ENCODE data around the gene KIF2C. TPM values are rescaled to one million over a fixed set of nuclear protein-coding genes. Genes with fewer than 3 reads are reported as not detected.

Gene KIF2C
- total and polyA plus RNA-seq, 2 of the 4 experiments (the other 2 are of a cell fraction): 31.6 to 45.0 TPM

DNA sequence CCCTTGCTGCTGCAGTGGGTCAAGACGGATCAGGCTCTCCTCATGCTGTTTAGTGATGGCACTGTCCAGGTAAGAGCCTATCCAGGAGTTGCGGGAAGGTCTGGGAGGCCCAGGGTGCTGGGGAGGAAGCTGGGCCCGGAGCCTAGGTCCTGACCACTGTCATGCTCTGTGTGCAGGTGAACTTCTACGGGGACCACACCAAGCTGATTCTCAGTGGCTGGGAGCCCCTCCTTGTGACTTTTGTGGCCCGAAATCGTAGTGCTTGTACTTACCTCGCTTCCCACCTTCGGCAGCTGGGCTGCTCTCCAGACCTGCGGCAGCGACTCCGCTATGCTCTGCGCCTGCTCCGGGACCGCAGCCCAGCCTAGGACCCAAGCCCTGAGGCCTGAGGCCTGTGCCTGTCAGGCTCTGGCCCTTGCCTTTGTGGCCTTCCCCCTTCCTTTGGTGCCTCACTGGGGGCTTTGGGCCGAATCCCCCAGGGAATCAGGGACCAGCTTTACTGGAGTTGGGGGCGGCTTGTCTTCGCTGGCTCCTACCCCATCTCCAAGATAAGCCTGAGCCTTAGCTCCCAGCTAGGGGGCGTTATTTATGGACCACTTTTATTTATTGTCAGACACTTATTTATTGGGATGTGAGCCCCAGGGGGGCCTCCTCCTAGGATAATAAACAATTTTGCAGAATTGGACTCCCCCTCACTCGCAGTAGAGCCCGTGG, 65.8 kb downstream of the KIF2C start:
- H2BK15ac ChIP-seq (ENCODE audit: low read depth, low read length): no peak overlapping the region
- 97% methylated on average over 14 of the region's 20 CpGs; no CpG with 5 or more reads in 1 of the 2 experiments for WGBS, 2 experiments (ENCODE audit: extremely low coverage in 2 of 2, insufficient read length in 1 of 2)
- no peak overlapping the region for H3K18ac ChIP-seq (ENCODE audit: low read depth, low read length)
- no peak overlapping the region for H2BK20ac ChIP-seq (ENCODE audit: low read depth, low read length)
- no peak for ATAC-seq (ENCODE audit: low read depth)
- H3K9me3 ChIP-seq (ENCODE audit: control insufficient read depth, insufficient read depth, low read length): no peaks in the 10 kb centered on the region
- no peak overlapping the region for H3K4me2 ChIP-seq (ENCODE audit: low read depth, low read length)
- H3K4me3 ChIP-seq (ENCODE audit: insufficient read depth, low read depth, low read length): no peak overlapping the region
- H2AK5ac ChIP-seq (ENCODE audit: low read depth, low read length): peak overlapping the region; percentile 14; the same call in 1 of the 2 replicates
- H2BK120ac ChIP-seq (ENCODE audit: low read depth, low read length): no peak overlapping the region
- H3K14ac ChIP-seq (replicated peaks; ENCODE audit: low read depth, low read length): no peak overlapping the region
- dilution Hi-C loops (cut with HindIII; ENCODE audit: low sequenced_read_pairs, unreplicated experiment) (no loop called here), intact Hi-C loops (cut with micrococcal nuclease) (loop anchor here (5.0 to 10.0 kb wide), 2 partner anchors 73 to 499 kb away; partner anchors contain the start of gene RNU5D-1), in situ Hi-C loops (cut with MboI; ENCODE audit: low sequenced_read_pairs) (no loop called here)
- peaks cover 37% of the 10 kb centered on the region for H3K36me3 ChIP-seq (ENCODE audit: control insufficient read depth, insufficient read depth, low read length)
- no peak overlapping the region; the same call in 1 of the 2 replicates for H3K27ac ChIP-seq (ENCODE audit: insufficient read depth, low read length)
- H3K9ac ChIP-seq (ENCODE audit: low read depth, low read length): no peak overlapping the region
- peaks cover 29% of the 10 kb centered on the region for H4K20me1 ChIP-seq (ENCODE audit: insufficient read depth, low read length)
- H3K23ac ChIP-seq (ENCODE audit: low read depth, low read length): no peak overlapping the region
- ChIA-PET CTCF (no interaction called here), POLR2A (ENCODE audit: unreplicated experiment) (interaction anchor here (1.0 kb wide), 1 partner anchor 14 kb away, joined by 3 read pairs; no protein-coding TSS in a partner anchor)
- no peak overlapping the region for H4K91ac ChIP-seq (ENCODE audit: insufficient read depth, low read depth, low read length)
- TF ChIP-seq POLR2A (IDR thresholded peaks at IDR 0.05; ENCODE audit: low read depth, low read length) (no peak; the same call in 1 of the 2 replicates), NFE2L2 (IDR thresholded peaks at IDR 0.05; ENCODE audit: low read depth, low read length) (no peak), CHD1 (IDR thresholded peaks at IDR 0.05; ENCODE audit: low read depth, low read length) (no peak), FOS (IDR thresholded peaks at IDR 0.05; ENCODE audit: low read depth, low read length) (no peak), RAD21 (IDR thresholded peaks at IDR 0.05; ENCODE audit: low read length) (no peak), RFX5 (IDR thresholded peaks at IDR 0.05; ENCODE audit: low read depth, low read length) (no peak), CEBPB (IDR thresholded peaks at IDR 0.05; ENCODE audit: low read depth, low read length) (no peak), MAZ (IDR thresholded peaks at IDR 0.05; ENCODE audit: borderline replicate concordance, low read depth, low read length) (no peak), SMC3 (IDR thresholded peaks at IDR 0.05; ENCODE audit: low read depth, low read length) (no peak), RCOR1 (IDR thresholded peaks at IDR 0.05; ENCODE audit: insufficient replicate concordance, low read length) (no peak)
- TF ChIP-seq, protein P1, sequence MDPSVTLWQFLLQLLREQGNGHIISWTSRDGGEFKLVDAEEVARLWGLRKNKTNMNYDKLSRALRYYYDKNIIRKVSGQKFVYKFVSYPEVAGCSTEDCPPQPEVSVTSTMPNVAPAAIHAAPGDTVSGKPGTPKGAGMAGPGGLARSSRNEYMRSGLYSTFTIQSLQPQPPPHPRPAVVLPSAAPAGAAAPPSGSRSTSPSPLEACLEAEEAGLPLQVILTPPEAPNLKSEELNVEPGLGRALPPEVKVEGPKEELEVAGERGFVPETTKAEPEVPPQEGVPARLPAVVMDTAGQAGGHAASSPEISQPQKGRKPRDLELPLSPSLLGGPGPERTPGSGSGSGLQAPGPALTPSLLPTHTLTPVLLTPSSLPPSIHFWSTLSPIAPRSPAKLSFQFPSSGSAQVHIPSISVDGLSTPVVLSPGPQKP (IDR thresholded peaks at IDR 0.05; ENCODE audit: borderline replicate concordance, low read depth, low read length): no peak
- TF ChIP-seq, protein P2, sequence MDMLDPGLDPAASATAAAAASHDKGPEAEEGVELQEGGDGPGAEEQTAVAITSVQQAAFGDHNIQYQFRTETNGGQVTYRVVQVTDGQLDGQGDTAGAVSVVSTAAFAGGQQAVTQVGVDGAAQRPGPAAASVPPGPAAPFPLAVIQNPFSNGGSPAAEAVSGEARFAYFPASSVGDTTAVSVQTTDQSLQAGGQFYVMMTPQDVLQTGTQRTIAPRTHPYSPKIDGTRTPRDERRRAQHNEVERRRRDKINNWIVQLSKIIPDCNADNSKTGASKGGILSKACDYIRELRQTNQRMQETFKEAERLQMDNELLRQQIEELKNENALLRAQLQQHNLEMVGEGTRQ (IDR thresholded peaks at IDR 0.05; ENCODE audit: low read depth, low read length): no peak
- TF ChIP-seq, protein P3, sequence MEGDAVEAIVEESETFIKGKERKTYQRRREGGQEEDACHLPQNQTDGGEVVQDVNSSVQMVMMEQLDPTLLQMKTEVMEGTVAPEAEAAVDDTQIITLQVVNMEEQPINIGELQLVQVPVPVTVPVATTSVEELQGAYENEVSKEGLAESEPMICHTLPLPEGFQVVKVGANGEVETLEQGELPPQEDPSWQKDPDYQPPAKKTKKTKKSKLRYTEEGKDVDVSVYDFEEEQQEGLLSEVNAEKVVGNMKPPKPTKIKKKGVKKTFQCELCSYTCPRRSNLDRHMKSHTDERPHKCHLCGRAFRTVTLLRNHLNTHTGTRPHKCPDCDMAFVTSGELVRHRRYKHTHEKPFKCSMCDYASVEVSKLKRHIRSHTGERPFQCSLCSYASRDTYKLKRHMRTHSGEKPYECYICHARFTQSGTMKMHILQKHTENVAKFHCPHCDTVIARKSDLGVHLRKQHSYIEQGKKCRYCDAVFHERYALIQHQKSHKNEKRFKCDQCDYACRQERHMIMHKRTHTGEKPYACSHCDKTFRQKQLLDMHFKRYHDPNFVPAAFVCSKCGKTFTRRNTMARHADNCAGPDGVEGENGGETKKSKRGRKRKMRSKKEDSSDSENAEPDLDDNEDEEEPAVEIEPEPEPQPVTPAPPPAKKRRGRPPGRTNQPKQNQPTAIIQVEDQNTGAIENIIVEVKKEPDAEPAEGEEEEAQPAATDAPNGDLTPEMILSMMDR (conservative IDR thresholded peaks at IDR 0.05; ENCODE audit: low read depth, low read length): no peak
- no peak overlapping the region for H2AFZ ChIP-seq (replicated peaks; ENCODE audit: low read length, poor library complexity)
- no peak overlapping the region for H4K8ac ChIP-seq (ENCODE audit: low read depth in 2 of 2, low read length in 2 of 2)
- H3K4ac ChIP-seq (ENCODE audit: low read depth, low read length): no peak overlapping the region
- no TSS peak for BruUV-seq (replicated peaks)
- peak overlapping the region; percentile 16 for H2BK5ac ChIP-seq (ENCODE audit: low read depth, low read length, poor library complexity, severe bottlenecking)
- no peak for DNase-seq
- peaks cover 31 to 65% of the 10 kb centered on the region in 2 experiments for H3K79me1 ChIP-seq (ENCODE audit: low read depth in 1 of 2, low read length in 2 of 2)
- H3K9me1 ChIP-seq (ENCODE audit: insufficient read depth, low read length): peaks cover 30% of the 10 kb centered on the region
- peaks cover 47% of the 10 kb centered on the region for H3K4me1 ChIP-seq (ENCODE audit: control insufficient read depth, insufficient read depth, low read length)
- H3K56ac ChIP-seq (ENCODE audit: extremely low read depth, insufficient read depth, low read length): no peak overlapping the region
- peak overlapping the region; percentile 35 for H2AK9ac ChIP-seq (replicated peaks; ENCODE audit: low read depth, low read length, poor library complexity)
- no peak overlapping the region for H4K5ac ChIP-seq (ENCODE audit: low read depth, low read length)
- no peaks in the 10 kb centered on the region for H3K27me3 ChIP-seq (ENCODE audit: control insufficient read depth, insufficient read depth, low read length)

Data from IMR-90 (cell line).